Psoas muscle (tissue), 8 donors: ENCODE data around the gene EBF3. TPM values are rescaled to one million over a fixed set of nuclear protein-coding genes. Genes with fewer than 3 reads are reported as not detected.

ENCODE experiments used
- ATAC-seq, 4 donors: fragments of 200-7000 bp; cut with Tn5 transposase; one replicate each; pipeline ENCODE4 v1.9.1; 2020; ENCODE audit warnings: moderate library complexity in 3 of 4, mild to moderate bottlenecking in 2 of 4
- DNase-seq, 2 donors: peaks; one replicate each; pipeline ENCODE4 v3.0.0-alpha.2; 2020
- H3K27ac ChIP-seq: fragments of 200-600 bp; one replicate; pipeline ENCODE4 v1.8.0; 2022
- H3K27me3 ChIP-seq, 3 donors: fragments of 200-600 bp in 1 of 3; one replicate each; pipeline versions ENCODE4 v1.6.1 to v1.8.0; 2013 to 2022; ENCODE audit warnings: low read length in 2 of 3, mild to moderate bottlenecking in 2 of 3, moderate library complexity in 1 of 3; ENCODE audit not compliant: insufficient read depth in 3 of 3
- H3K36me3 ChIP-seq, 2 donors: fragments of 200-600 bp in 1 of 2; one replicate each; pipeline versions ENCODE4 v1.6.1 to v1.8.0; 2013 to 2022; ENCODE audit warnings: low read depth in 1 of 2, mild to moderate bottlenecking in 1 of 2, moderate library complexity in 1 of 2; ENCODE audit not compliant: insufficient read depth in 1 of 2
- H3K4me1 ChIP-seq: fragments of 200-600 bp; one replicate; pipeline ENCODE4 v1.8.0; 2022
- H3K4me3 ChIP-seq: fragments of 200-600 bp; one replicate; pipeline ENCODE4 v1.8.0; 2022; ENCODE audit warnings: mild to moderate bottlenecking
- H3K9me3 ChIP-seq: fragments of 200-600 bp; one replicate; pipeline ENCODE4 v1.8.0; 2022
- CTCF ChIP-seq: fragments of 200-600 bp; IDR thresholded peaks from one replicate; pipeline ENCODE4 v1.8.0; 2022; ENCODE audit warnings: antibody characterized with exemption
- WGBS, 3 donors: extraction: QIAGEN DNeasy Blood & Tissue Kit; methylation state at CpG; one replicate each; pipeline versions ENCODE4 v1.1.6 to v1.1.7; 2013; 5-methylcytosine and 5-hydroxymethylcytosine counted together
- intact Hi-C, 2 donors: fragments of 100-400 bp; cut with DNase I; formaldehyde crosslinking; loops; one replicate each; pipeline versions ENCODE4 v1.11.0 to v1.14.2; 2022
- polyA plus RNA-seq, 3 donors: library from polyadenylated mRNA; stranded (reverse); fragments of 200-250 nt; gene quantifications; one replicate each; pipeline ENCODE4 v1.2.3, GENCODE V29; 2013
- total RNA-seq, 4 donors: library from RNA; stranded (reverse); fragmentation: NEBNext Ultra II Directional in 2 of 4; extraction: Animal tissue kit (Norgen Biotek cat#: 25700) in 2 of 4; gene quantifications; one replicate each; pipeline versions ENCODE4 v1.2.1 to v1.2.4, GENCODE V29; 2021 to 2023
- donor health status: healthy with polysubstance abuse.
- donor health status: DM: no; HTN: no; CAD: no; lungs with moderate emphysema.
- donor health status: Bipolar disorder and iron deficiency.
- donor health status: healthy.
- donor health status: DM: yes; HTN: yes; CAD: no.
- donor health status: DM: no; HTN: no; CAD: no.
- donor health status: DM: no; HTN: no; CAD: no.
- donor health status: DM: yes; HTN: yes; CAD: no.

EBF3 gene
- total and polyA plus RNA-seq, 7 donors, result 3.2 to 10.1 (median 5.2) TPM

DNA sequence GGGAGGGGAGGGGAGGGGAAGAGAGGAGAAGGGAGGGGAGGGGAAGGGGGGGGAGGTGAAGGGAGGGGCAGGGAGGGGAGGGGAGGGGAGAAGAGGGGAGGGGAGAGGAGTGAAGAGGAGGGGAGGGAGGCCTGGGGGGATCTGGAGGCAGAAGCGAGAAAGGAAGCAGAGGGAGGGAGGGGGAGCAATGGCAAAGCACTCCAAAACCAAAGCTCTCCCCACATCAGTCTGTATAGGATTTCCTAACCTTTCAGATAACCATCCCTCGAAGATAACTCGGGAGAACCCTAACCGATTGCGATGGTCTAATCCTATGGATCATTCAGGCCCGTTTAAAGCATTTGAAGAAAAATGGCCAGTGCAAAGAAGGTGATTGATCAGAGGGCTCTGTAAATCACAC, 19.0 kb downstream of the EBF3 start:
- intact Hi-C loops, result no loop called here
- Histone ChIP-seq H3K4me1 (peaks cover 77% of the 10 kb centered on the region), H3K4me3 (peak overlapping the region; percentile 49), H3K36me3 (no peaks in the 10 kb centered on the region), H3K9me3 (no peaks in the 10 kb centered on the region), H3K27me3 (no peaks in the 10 kb centered on the region), H3K27ac (peak overlapping the region; percentile 85)
- ATAC-seq (no peak), DNase-seq (no peak)
- 52 to 63% (median 58%) methylated on average over 6 of the region's 6 CpGs for WGBS, 3 donors
- no peak for TF ChIP-seq CTCF

GRCh38 chr10:129944456-129944855, 19.6 kb downstream of the EBF3 start:
- no peak for ATAC-seq
- intact Hi-C loops, result loop anchor here in 1 of 2 donors (5.0 kb wide), 1 partner anchor 52 kb away; no protein-coding TSS in a partner anchor
- Histone ChIP-seq H3K27me3 (no peaks in the 10 kb centered on the region), H3K9me3 (no peaks in the 10 kb centered on the region), H3K36me3 (no peaks in the 10 kb centered on the region), H3K4me3 (no peak overlapping the region), H3K4me1 (peaks cover 81% of the 10 kb centered on the region), H3K27ac (no peak overlapping the region)
- no peak for TF ChIP-seq CTCF
- no peak for DNase-seq
- WGBS, 3 donors, result 79 to 86% (median 81%) methylated on average over 8 of the region's 8 CpGs

DNA sequence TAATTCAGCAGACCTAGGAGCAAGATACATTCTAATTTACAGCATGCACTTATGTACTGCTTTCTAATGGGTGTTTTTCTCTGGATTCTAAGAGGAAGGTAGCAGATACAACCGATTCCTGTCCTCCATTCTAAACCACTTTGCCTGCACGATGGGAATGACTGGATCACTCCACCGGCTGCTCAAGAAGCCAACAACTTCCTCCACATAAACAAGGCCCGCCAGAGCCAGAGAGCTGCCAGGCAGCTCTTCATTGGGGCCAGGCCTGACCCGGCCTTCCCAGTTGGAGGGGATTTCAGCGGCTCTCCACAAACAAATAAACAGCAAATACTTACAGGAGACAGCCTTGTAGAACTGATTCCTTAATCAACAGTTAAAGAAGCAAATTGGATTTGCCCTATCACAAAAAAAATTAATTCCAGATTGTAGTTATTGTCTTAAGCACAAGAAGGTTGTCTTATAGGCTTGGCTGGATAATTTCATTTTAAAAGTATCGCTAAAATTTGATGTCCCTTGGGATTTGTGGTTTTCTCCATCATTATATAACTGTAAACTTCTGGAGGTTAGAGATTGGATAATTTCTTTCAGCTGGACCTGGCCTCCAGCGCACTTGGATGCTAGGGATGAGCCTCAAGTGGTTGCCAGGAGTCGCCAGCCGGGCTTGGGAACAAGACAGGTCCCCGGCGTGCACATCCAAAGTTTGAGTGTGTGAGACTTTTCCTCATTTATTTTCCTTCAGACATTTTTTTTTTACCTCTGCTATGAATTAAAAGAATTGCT, 20.9 kb downstream of the EBF3 start:
- Histone ChIP-seq H3K27ac (peak overlapping the region; percentile 78), H3K27me3 (no peaks in the 10 kb centered on the region), H3K9me3 (no peaks in the 10 kb centered on the region), H3K4me3 (no peak overlapping the region), H3K4me1 (peaks cover 84% of the 10 kb centered on the region), H3K36me3 (no peaks in the 10 kb centered on the region)
- ATAC-seq, result no peak
- intact Hi-C loops, result loop anchor here in 1 of 2 donors (5.0 kb wide), 1 partner anchor 51 kb away; no protein-coding TSS in a partner anchor
- TF ChIP-seq CTCF, result no peak
- 30 to 68% (median 37%) methylated on average over 12 of the region's 12 CpGs for WGBS, 3 donors
- peak in 1 of 2 donors; percentile 56 for DNase-seq

- peak overlapping the region; percentile 78 for H3K27ac ChIP-seq
These were observed 21.7 kb downstream of the EBF3 start for GRCh38 chr10:129942391-129942790.

More at GRCh38 chr10:129942391-129942790, 21.7 kb downstream of the EBF3 start:
- ATAC-seq (no peak), DNase-seq (peak in 1 of 2 donors; percentile 26)
- WGBS, 3 donors, result 54 to 88% (median 61%) methylated on average over 9 of the region's 9 CpGs
- no peak overlapping the region for H3K4me3 ChIP-seq
- TF ChIP-seq CTCF, result no peak
- intact Hi-C loops, result loop anchor here in 1 of 2 donors (5.0 kb wide), 1 partner anchor 50 kb away; no protein-coding TSS in a partner anchor
- no peaks in the 10 kb centered on the region for H3K27me3 ChIP-seq
- peaks cover 84% of the 10 kb centered on the region for H3K4me1 ChIP-seq
- no peaks in the 10 kb centered on the region for H3K36me3 ChIP-seq
- no peaks in the 10 kb centered on the region for H3K9me3 ChIP-seq
